Peyer's patch (tissue), 4 donors: ENCODE measurements around the gene CNOT6L. TPM values are rescaled to one million over a fixed set of nuclear protein-coding genes. Genes with fewer than 3 reads are reported as not detected.

Experiments
- DNase-seq, 3 donors: peaks; one replicate each; pipeline ENCODE4 v3.0.0-alpha.2; 2017 to 2019
- H3K27ac ChIP-seq, 4 donors: fragments of 200-600 bp; sonication (generic); one replicate each; pipeline ENCODE4 v1.5.1; 2016 to 2019
- H3K27me3 ChIP-seq, 2 donors: fragments of 200-600 bp; sonication (generic); one replicate each; pipeline ENCODE4 v1.5.1; 2019
- H3K36me3 ChIP-seq, 3 donors: fragments of 200-600 bp; sonication (generic); one replicate each; pipeline ENCODE4 v1.5.1; 2016 to 2019
- H3K4me1 ChIP-seq, 4 donors: fragments of 200-600 bp; sonication (generic); one replicate each; pipeline ENCODE4 v1.5.1; 2016 to 2019
- H3K4me3 ChIP-seq, 4 donors: fragments of 200-600 bp; sonication (generic); 1 replicate in 3 of 4; 2 replicates in 1 of 4; pipeline ENCODE4 v1.5.1; 2016 to 2019; ENCODE audit warnings: mild to moderate bottlenecking in 1 of 4
- H3K9me3 ChIP-seq, 4 donors: fragments of 200-600 bp; sonication (generic); one replicate each; pipeline ENCODE4 v1.5.1; 2016 to 2019; ENCODE audit warnings: mild to moderate bottlenecking in 1 of 4
- POLR2A ChIP-seq, 2 donors: fragments of 450-650 bp; IDR thresholded peaks; one replicate each; pipeline ENCODE4 v1.5.1; 2017; ENCODE audit warnings: antibody characterized with exemption in 2 of 2, mild to moderate bottlenecking in 2 of 2, moderate library complexity in 2 of 2
- total RNA-seq, 4 donors: library from RNA; depleted of rRNA; stranded (reverse); fragments of >200 nt; gene quantifications; one replicate each; pipeline ENCODE4 v1.1.0, GENCODE V29; 2016
- TF ChIP-seq, protein P1 (sequence below), 6 experiments: fragments of 450-650 bp in 4 of 6; fragments of 200-600 bp in 2 of 6; sonication (generic) in 1 of 6; IDR thresholded peaks; one replicate each; pipeline ENCODE4 v1.5.1; 2017 to 2019; ENCODE audit warnings: antibody characterized with exemption in 6 of 6, mild to moderate bottlenecking in 3 of 6, moderate library complexity in 1 of 6

Gene CNOT6L
- total RNA-seq, 4 donors from 2014 or later = 20.4 to 43.3 (median 33.6) TPM

DNA sequence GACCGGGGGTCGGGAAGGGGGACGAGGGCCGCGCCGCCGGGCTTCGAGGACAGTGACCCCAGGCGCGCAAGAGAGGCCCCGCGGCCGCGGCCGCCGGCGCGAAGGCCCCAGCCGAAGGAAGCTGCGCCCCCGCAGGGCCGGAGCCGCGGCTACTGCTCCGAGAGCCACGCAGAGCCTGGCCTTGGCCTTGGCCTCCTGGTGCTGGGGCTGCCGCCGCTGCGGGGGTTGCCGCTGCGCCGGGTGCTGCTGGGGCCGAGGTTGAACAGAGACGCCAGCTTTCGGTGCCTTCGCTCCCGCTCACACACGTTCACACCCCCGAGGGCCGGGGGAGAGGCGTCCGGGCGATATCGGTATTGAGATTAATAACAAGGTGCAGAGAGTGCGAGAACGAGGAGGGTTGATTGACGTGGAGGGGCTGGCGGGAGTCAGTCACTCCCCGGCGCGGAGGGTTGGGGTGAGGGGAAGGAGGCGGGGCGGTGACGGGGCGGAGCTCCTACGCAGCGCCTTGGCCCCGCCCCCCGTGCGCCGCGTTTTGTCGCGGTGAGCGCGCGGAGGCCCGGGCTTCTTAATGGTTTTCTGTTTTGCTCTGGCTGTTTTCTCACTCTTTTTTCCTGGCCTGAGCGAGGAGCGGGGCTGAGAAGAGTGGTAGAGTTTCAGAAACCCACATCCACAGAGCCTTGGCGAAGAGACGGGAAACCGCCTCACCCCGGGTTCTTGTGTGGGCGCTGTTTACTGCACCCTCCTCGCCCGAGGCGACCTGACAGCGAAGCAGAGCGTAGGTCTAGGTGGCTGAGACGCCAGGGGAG is 878 bp upstream of the CNOT6L start:
- peak; percentile 92 to 96 for TF ChIP-seq POLR2A (IDR thresholded peaks at IDR 0.05)
- TF ChIP-seq, protein P1, sequence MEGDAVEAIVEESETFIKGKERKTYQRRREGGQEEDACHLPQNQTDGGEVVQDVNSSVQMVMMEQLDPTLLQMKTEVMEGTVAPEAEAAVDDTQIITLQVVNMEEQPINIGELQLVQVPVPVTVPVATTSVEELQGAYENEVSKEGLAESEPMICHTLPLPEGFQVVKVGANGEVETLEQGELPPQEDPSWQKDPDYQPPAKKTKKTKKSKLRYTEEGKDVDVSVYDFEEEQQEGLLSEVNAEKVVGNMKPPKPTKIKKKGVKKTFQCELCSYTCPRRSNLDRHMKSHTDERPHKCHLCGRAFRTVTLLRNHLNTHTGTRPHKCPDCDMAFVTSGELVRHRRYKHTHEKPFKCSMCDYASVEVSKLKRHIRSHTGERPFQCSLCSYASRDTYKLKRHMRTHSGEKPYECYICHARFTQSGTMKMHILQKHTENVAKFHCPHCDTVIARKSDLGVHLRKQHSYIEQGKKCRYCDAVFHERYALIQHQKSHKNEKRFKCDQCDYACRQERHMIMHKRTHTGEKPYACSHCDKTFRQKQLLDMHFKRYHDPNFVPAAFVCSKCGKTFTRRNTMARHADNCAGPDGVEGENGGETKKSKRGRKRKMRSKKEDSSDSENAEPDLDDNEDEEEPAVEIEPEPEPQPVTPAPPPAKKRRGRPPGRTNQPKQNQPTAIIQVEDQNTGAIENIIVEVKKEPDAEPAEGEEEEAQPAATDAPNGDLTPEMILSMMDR (IDR thresholded peaks at IDR 0.05) = no peak
- H3K27ac ChIP-seq = peak overlapping the region; percentile 100
- H3K9me3 ChIP-seq = no peaks in the 10 kb centered on the region
- peak; percentile 95 to 98 (median 96) for DNase-seq
- peak overlapping the region; percentile 92 to 96 (median 96) for H3K4me3 ChIP-seq
- H3K4me1 ChIP-seq = peaks cover 0 to 31% (median 12%) of the 10 kb centered on the region in 4 donors
- no peaks in the 10 kb centered on the region for H3K27me3 ChIP-seq
- H3K36me3 ChIP-seq = no peaks in the 10 kb centered on the region

DNA sequence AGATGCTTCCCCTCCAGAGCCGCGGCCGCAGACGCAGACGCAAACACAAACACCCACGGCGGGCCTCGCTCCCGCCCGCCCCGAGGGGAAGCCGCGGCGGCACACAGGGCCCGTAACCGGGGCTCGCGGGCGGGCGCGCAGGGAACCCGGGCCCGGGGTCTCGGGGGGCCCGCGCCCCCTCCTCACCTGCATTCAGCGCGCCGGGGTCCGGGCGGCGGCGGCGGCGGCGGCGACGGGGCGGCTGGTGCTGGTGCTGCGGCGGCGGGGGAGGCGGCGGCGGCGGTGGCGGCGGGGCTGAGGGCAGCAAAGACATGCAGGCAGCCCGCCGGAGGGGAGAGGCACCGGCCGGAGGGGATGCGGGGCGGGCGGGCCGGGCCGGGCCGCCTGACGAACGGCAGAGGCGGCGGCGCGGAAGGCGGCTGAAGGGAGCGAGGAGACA is 255 bp upstream of the CNOT6L start:
- no peak for DNase-seq
- H3K9me3 ChIP-seq = no peaks in the 10 kb centered on the region
- H3K4me3 ChIP-seq = peak overlapping the region; percentile 92 to 96 (median 96)
- TF ChIP-seq POLR2A (IDR thresholded peaks at IDR 0.05) = peak; percentile 4 to 23
- TF ChIP-seq, protein P1 (IDR thresholded peaks at IDR 0.05) = no peak
- no peaks in the 10 kb centered on the region for H3K36me3 ChIP-seq
- H3K27ac ChIP-seq = peak overlapping the region; percentile 100
- peaks cover 0 to 37% (median 15%) of the 10 kb centered on the region in 4 donors for H3K4me1 ChIP-seq
- no peaks in the 10 kb centered on the region for H3K27me3 ChIP-seq

DNA sequence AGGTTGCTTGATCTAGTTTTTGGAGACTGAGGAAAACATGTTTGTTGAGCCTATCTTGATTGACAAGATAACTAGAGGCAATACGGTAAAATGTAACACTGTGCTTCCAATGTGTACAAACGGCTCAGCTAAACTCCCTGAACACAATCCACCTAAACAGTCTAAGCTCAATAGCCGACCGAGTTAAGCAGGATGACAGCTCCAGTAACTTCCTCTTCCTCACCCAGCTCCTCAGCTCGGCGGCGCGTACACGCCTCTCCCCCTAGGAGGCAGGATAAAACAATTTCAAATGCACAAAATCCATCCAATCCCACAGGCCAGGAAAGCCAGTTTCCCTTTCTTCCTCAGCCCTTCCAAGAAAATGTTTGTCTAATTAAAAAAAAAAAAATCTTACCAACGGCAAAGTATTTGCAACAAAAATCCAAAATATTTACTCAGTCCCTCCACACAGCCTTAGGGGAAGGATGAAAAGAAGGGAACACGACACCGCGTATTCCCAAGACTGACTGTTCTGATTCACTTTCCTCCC is 1.0 kb downstream of the CNOT6L start:
- peak overlapping the region; percentile 100 for H3K27ac ChIP-seq
- H3K9me3 ChIP-seq = no peaks in the 10 kb centered on the region
- H3K27me3 ChIP-seq = no peaks in the 10 kb centered on the region
- H3K4me1 ChIP-seq = peaks cover 0 to 50% (median 15%) of the 10 kb centered on the region in 4 donors
- TF ChIP-seq, protein P1 (IDR thresholded peaks at IDR 0.05) = peak; percentile 26 to 54 (median 50)
- peak in 1 of 2 donors; percentile 1 for TF ChIP-seq POLR2A (IDR thresholded peaks at IDR 0.05)
- no peaks in the 10 kb centered on the region for H3K36me3 ChIP-seq
- DNase-seq = peak; percentile 74 to 88 (median 76)
- H3K4me3 ChIP-seq = peak overlapping the region; percentile 92 to 96 (median 96)

DNA sequence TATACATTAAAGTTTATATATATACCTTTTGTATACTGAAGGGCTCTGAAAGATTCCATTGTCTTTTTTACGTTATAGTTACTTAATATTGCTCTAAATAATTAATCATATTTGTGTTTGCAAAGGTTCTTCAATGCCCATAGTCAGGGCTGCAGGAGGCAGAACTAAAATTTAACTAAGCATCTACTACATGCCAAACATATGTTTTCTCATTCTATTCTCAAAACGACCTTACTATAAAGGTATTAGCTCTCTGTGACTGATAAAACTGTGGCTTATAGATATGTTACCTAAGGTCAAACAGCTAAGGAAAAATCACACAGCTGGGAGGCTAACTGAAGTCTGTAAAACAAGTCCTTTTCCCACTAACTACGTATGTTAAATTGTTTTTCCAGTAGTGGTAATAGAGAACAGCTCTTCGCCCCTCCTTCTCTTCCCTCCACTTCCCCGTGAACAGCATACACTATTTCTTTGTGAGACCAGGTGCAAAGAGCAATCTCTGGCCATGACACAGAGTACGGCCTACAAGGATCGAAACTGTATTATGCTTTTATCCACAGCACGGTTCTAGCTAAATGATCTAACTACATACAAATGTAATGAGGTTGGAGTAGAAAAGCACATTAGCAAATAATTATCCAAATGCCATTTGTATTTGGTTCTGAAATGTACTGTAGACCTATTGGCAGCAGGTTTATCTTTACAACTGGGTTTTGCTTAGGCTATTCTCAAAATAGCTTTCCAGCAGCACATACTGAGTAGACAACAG is 1.7 kb downstream of the CNOT6L start:
- peak overlapping the region; percentile 100 for H3K27ac ChIP-seq
- no peaks in the 10 kb centered on the region for H3K36me3 ChIP-seq
- TF ChIP-seq, protein P1 (IDR thresholded peaks at IDR 0.05) = no peak
- TF ChIP-seq POLR2A (IDR thresholded peaks at IDR 0.05) = peak; percentile 1 to 54
- H3K27me3 ChIP-seq = no peaks in the 10 kb centered on the region
- peak in 1 of 3 donors; percentile 66 for DNase-seq
- H3K4me1 ChIP-seq = peaks cover 0 to 54% (median 13%) of the 10 kb centered on the region in 4 donors
- H3K4me3 ChIP-seq = peak overlapping the region; percentile 92 to 96 (median 96)
- no peaks in the 10 kb centered on the region for H3K9me3 ChIP-seq

DNA sequence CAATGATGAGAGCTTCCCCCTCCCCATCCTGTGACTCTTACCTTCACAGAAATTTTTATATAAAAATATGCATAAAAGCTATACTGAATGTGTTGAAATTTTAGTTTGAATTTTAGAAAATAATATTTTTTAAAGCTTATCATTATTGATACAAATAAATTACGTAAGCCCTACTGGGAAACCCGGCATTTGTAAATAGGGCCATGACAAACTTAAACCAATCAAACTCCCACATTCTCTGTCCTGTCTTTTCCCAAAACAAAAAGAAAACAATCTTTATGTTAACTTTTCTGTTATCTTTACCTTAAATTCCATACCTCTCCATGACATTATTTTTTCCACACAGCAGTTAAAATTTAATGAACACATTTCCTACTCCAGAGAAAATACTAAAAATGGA is 2.6 kb downstream of the CNOT6L start:
- peaks cover 0 to 47% (median 9%) of the 10 kb centered on the region in 4 donors for H3K4me1 ChIP-seq
- peak overlapping the region in 1 of 4 donors; percentile 100 for H3K27ac ChIP-seq

More for the DNA sequence above, 2.6 kb downstream of the CNOT6L start:
- Histone ChIP-seq H3K36me3 (no peaks in the 10 kb centered on the region), H3K4me3 (peak overlapping the region in 1 of 4 donors; percentile 96), H3K9me3 (no peaks in the 10 kb centered on the region), H3K27me3 (no peaks in the 10 kb centered on the region)
- DNase-seq = no peak
- TF ChIP-seq POLR2A (IDR thresholded peaks at IDR 0.05) = no peak
- TF ChIP-seq, protein P1 (IDR thresholded peaks at IDR 0.05) = no peak
